ENCODE results near the gene TDG.

TDG gene

GRCh38 chr12:103936679-103937078, 29.0 kb upstream of the TDG start:
- no peaks in the 10 kb centered on the region for H3K27me3 ChIP-seq (ENCODE audit: low read depth, low read length)
- peaks cover 17 to 34% of the 10 kb centered on the region in 2 donors for H3K4me1 ChIP-seq (ENCODE audit: control insufficient read depth in 1 of 2, insufficient read depth in 2 of 2, low read length in 2 of 2)
- no peak overlapping the region for H3K4me3 ChIP-seq (ENCODE audit: low read depth in 1 of 2, low read length in 2 of 2)
- peaks cover 72 to 79% of the 10 kb centered on the region in 2 donors for H3K36me3 ChIP-seq (ENCODE audit: control insufficient read depth in 1 of 2, insufficient read depth in 2 of 2, low read length in 2 of 2)
- no peaks in the 10 kb centered on the region for H3K9me3 ChIP-seq (ENCODE audit: control insufficient read depth in 1 of 2, low read length in 2 of 2)
- no peak overlapping the region for H3K27ac ChIP-seq (ENCODE audit: low read length)

GRCh38 chr12:103944964-103945363, 20.7 kb upstream of the TDG start:
- Histone ChIP-seq H3K27ac (ENCODE audit: low read length) (no peak overlapping the region), H3K36me3 (ENCODE audit: control insufficient read depth in 1 of 2, insufficient read depth in 2 of 2, low read length in 2 of 2) (peaks cover 88 to 93% of the 10 kb centered on the region in 2 donors), H3K27me3 (ENCODE audit: low read depth, low read length) (no peaks in the 10 kb centered on the region), H3K9me3 (ENCODE audit: control insufficient read depth in 1 of 2, low read length in 2 of 2) (no peaks in the 10 kb centered on the region), H3K4me3 (ENCODE audit: low read depth in 1 of 2, low read length in 2 of 2) (no peak overlapping the region), H3K4me1 (ENCODE audit: control insufficient read depth in 1 of 2, insufficient read depth in 2 of 2, low read length in 2 of 2) (no peaks in the 10 kb centered on the region)

GRCh38 chr12:103947871-103948555, 17.7 kb upstream of the TDG start:
- H3K9me3 ChIP-seq (ENCODE audit: control insufficient read depth in 1 of 2, low read length in 2 of 2) = no peaks in the 10 kb centered on the region
- no peak overlapping the region for H3K4me3 ChIP-seq (ENCODE audit: low read depth in 1 of 2, low read length in 2 of 2)
- H3K4me1 ChIP-seq (ENCODE audit: control insufficient read depth in 1 of 2, insufficient read depth in 2 of 2, low read length in 2 of 2) = no peaks in the 10 kb centered on the region
- H3K27ac ChIP-seq (ENCODE audit: low read length) = no peak overlapping the region
- H3K27me3 ChIP-seq (ENCODE audit: low read depth, low read length) = no peaks in the 10 kb centered on the region
- peaks cover 77 to 94% of the 10 kb centered on the region in 2 donors for H3K36me3 ChIP-seq (ENCODE audit: control insufficient read depth in 1 of 2, insufficient read depth in 2 of 2, low read length in 2 of 2)

- H3K27me3 ChIP-seq (ENCODE audit: low read depth, low read length) = no peaks in the 10 kb centered on the region
- H3K36me3 ChIP-seq (ENCODE audit: control insufficient read depth in 1 of 2, insufficient read depth in 2 of 2, low read length in 2 of 2) = peaks cover 78 to 94% of the 10 kb centered on the region in 2 donors
- H3K27ac ChIP-seq (ENCODE audit: low read length) = no peak overlapping the region
- no peaks in the 10 kb centered on the region for H3K4me1 ChIP-seq (ENCODE audit: control insufficient read depth in 1 of 2, insufficient read depth in 2 of 2, low read length in 2 of 2)
- no peak overlapping the region for H3K4me3 ChIP-seq (ENCODE audit: low read depth in 1 of 2, low read length in 2 of 2)
- no peaks in the 10 kb centered on the region for H3K9me3 ChIP-seq (ENCODE audit: control insufficient read depth in 1 of 2, low read length in 2 of 2)
Observed at GRCh38 chr12:103948746-103949406, 16.8 kb upstream of the TDG start.

GRCh38 chr12:103952497-103952896, 13.2 kb upstream of the TDG start:
- no peaks in the 10 kb centered on the region for H3K9me3 ChIP-seq (ENCODE audit: control insufficient read depth in 1 of 2, low read length in 2 of 2)
- H3K4me1 ChIP-seq (ENCODE audit: control insufficient read depth in 1 of 2, insufficient read depth in 2 of 2, low read length in 2 of 2) = peaks cover 10 to 20% of the 10 kb centered on the region in 2 donors
- H3K27me3 ChIP-seq (ENCODE audit: low read depth, low read length) = no peaks in the 10 kb centered on the region
- no peak overlapping the region for H3K27ac ChIP-seq (ENCODE audit: low read length)
- no peak overlapping the region for H3K4me3 ChIP-seq (ENCODE audit: low read depth in 1 of 2, low read length in 2 of 2)
- peaks cover 50 to 64% of the 10 kb centered on the region in 2 donors for H3K36me3 ChIP-seq (ENCODE audit: control insufficient read depth in 1 of 2, insufficient read depth in 2 of 2, low read length in 2 of 2)

- Histone ChIP-seq H3K4me1 (ENCODE audit: control insufficient read depth in 1 of 2, insufficient read depth in 2 of 2, low read length in 2 of 2) (peaks cover 10 to 20% of the 10 kb centered on the region in 2 donors), H3K27ac (ENCODE audit: low read length) (peak overlapping the region; percentile 94), H3K4me3 (ENCODE audit: low read depth in 1 of 2, low read length in 2 of 2) (peak overlapping the region; percentile 80 to 91), H3K27me3 (ENCODE audit: low read depth, low read length) (no peaks in the 10 kb centered on the region), H3K9me3 (ENCODE audit: control insufficient read depth in 1 of 2, low read length in 2 of 2) (no peaks in the 10 kb centered on the region), H3K36me3 (ENCODE audit: control insufficient read depth in 1 of 2, insufficient read depth in 2 of 2, low read length in 2 of 2) (peaks cover 19 to 35% of the 10 kb centered on the region in 2 donors)
Observed at GRCh38 chr12:103955811-103956508, 9.7 kb upstream of the TDG start.

GRCh38 chr12:103956509-103957027, 9.1 kb upstream of the TDG start:
- no peaks in the 10 kb centered on the region for H3K27me3 ChIP-seq (ENCODE audit: low read depth, low read length)
- no peaks in the 10 kb centered on the region for H3K9me3 ChIP-seq (ENCODE audit: control insufficient read depth in 1 of 2, low read length in 2 of 2)
- H3K4me1 ChIP-seq (ENCODE audit: control insufficient read depth in 1 of 2, insufficient read depth in 2 of 2, low read length in 2 of 2) = peaks cover 10 to 20% of the 10 kb centered on the region in 2 donors
- H3K36me3 ChIP-seq (ENCODE audit: control insufficient read depth in 1 of 2, insufficient read depth in 2 of 2, low read length in 2 of 2) = peaks cover 19 to 29% of the 10 kb centered on the region in 2 donors
- H3K4me3 ChIP-seq (ENCODE audit: low read depth in 1 of 2, low read length in 2 of 2) = peak overlapping the region; percentile 80 to 91
- peak overlapping the region; percentile 94 for H3K27ac ChIP-seq (ENCODE audit: low read length)

- no peaks in the 10 kb centered on the region for H3K27me3 ChIP-seq (ENCODE audit: low read depth, low read length)
- no peak overlapping the region for H3K4me3 ChIP-seq (ENCODE audit: low read depth in 1 of 2, low read length in 2 of 2)
- peaks cover 12 to 15% of the 10 kb centered on the region in 2 donors for H3K36me3 ChIP-seq (ENCODE audit: control insufficient read depth in 1 of 2, insufficient read depth in 2 of 2, low read length in 2 of 2)
- no peaks in the 10 kb centered on the region for H3K9me3 ChIP-seq (ENCODE audit: control insufficient read depth in 1 of 2, low read length in 2 of 2)
- peak overlapping the region; percentile 94 for H3K27ac ChIP-seq (ENCODE audit: low read length)
- H3K4me1 ChIP-seq (ENCODE audit: control insufficient read depth in 1 of 2, insufficient read depth in 2 of 2, low read length in 2 of 2) = peaks cover 10 to 20% of the 10 kb centered on the region in 2 donors
Observed at GRCh38 chr12:103957865-103958388, 7.7 kb upstream of the TDG start.

- peaks cover 5 to 8% of the 10 kb centered on the region in 2 donors for H3K36me3 ChIP-seq (ENCODE audit: control insufficient read depth in 1 of 2, insufficient read depth in 2 of 2, low read length in 2 of 2)
- no peaks in the 10 kb centered on the region for H3K9me3 ChIP-seq (ENCODE audit: control insufficient read depth in 1 of 2, low read length in 2 of 2)
- peaks cover 10 to 20% of the 10 kb centered on the region in 2 donors for H3K4me1 ChIP-seq (ENCODE audit: control insufficient read depth in 1 of 2, insufficient read depth in 2 of 2, low read length in 2 of 2)
- H3K27me3 ChIP-seq (ENCODE audit: low read depth, low read length) = no peaks in the 10 kb centered on the region
- H3K27ac ChIP-seq (ENCODE audit: low read length) = no peak overlapping the region
- no peak overlapping the region for H3K4me3 ChIP-seq (ENCODE audit: low read depth in 1 of 2, low read length in 2 of 2)
Observed at GRCh38 chr12:103958621-103959020, 7.1 kb upstream of the TDG start.

GRCh38 chr12:103960616-103961227, 5.0 kb upstream of the TDG start:
- Histone ChIP-seq H3K36me3 (ENCODE audit: control insufficient read depth in 1 of 2, insufficient read depth in 2 of 2, low read length in 2 of 2) (no peaks in the 10 kb centered on the region), H3K4me3 (ENCODE audit: low read depth in 1 of 2, low read length in 2 of 2) (no peak overlapping the region), H3K9me3 (ENCODE audit: control insufficient read depth in 1 of 2, low read length in 2 of 2) (no peaks in the 10 kb centered on the region), H3K27me3 (ENCODE audit: low read depth, low read length) (no peaks in the 10 kb centered on the region), H3K27ac (ENCODE audit: low read length) (no peak overlapping the region), H3K4me1 (ENCODE audit: control insufficient read depth in 1 of 2, insufficient read depth in 2 of 2, low read length in 2 of 2) (peaks cover 14 to 20% of the 10 kb centered on the region in 2 donors)
